K562 (cell line): ENCODE measurements around the gene UBLCP1. TPM values are rescaled to one million over a fixed set of nuclear protein-coding genes. Genes with fewer than 3 reads are reported as not detected.

Experiments
- CXXC5 ChIP-seq: fragments of 250-450 bp; sonication (Bioruptor Pico); IDR thresholded peaks from 2 replicates; pipeline ENCODE4 v1.8.0; 2022; ENCODE audit warnings: inconsistent platforms, mild to moderate bottlenecking, moderate library complexity
- E2F3 ChIP-seq: fragments of 250-450 bp; sonication (Bioruptor Pico); IDR thresholded peaks from 2 replicates; pipeline ENCODE4 v1.4.0; 2020; ENCODE audit warnings: mild to moderate bottlenecking
- E2F6 ChIP-seq, 2 experiments: IDR thresholded peaks; 2 replicates each; pipeline ENCODE4 v1.6.1; 2011; ENCODE audit warnings: borderline replicate concordance in 1 of 2, control low read depth in 1 of 2, low read depth in 1 of 2, low read length in 1 of 2, mild to moderate bottlenecking in 1 of 2, mixed read lengths in 1 of 2, moderate library complexity in 1 of 2; ENCODE audit not compliant: insufficient read depth in 1 of 2, insufficient read length in 1 of 2, poor library complexity in 1 of 2, severe bottlenecking in 1 of 2; ENCODE audit errors: extremely low read depth in 1 of 2
- FOSL1 ChIP-seq: fragments of 200-800 bp; sonication (Bioruptor generic); conservative IDR thresholded peaks from 2 replicates; pipeline ENCODE4 v1.6.1; 2016; ENCODE audit warnings: missing genetic modification characterization, missing compliant biosample characterization
- HNRNPUL1 ChIP-seq: fragments of 200-400 bp; formaldehyde crosslinking; IDR thresholded peaks from 2 replicates; pipeline ENCODE4 v1.6.1; 2017; ENCODE audit warnings: low read length
- KDM1A ChIP-seq, 2 experiments: fragments of 450-650 bp; IDR thresholded peaks; 2 replicates each; pipeline ENCODE4 v1.6.1; 2016; ENCODE audit warnings: mild to moderate bottlenecking in 2 of 2
- L3MBTL2 ChIP-seq: fragments of 450-650 bp; IDR thresholded peaks from 2 replicates; pipeline ENCODE4 v1.6.1; 2016; ENCODE audit warnings: mild to moderate bottlenecking, moderate library complexity
- NRF1 ChIP-seq, 2 experiments: fragments of 450-650 bp; IDR thresholded peaks in 1 of 2; conservative IDR thresholded peaks in 1 of 2; 2 replicates each; pipeline ENCODE4 v1.6.1; 2014; ENCODE audit warnings: mild to moderate bottlenecking in 2 of 2
- PHF8 ChIP-seq: fragments of 200-600 bp; sonication (generic); IDR thresholded peaks from 2 replicates; pipeline ENCODE4 v1.6.1; 2012; ENCODE audit warnings: mixed run types, mild to moderate bottlenecking, inconsistent platforms, low read length, moderate library complexity, borderline replicate concordance
- POLR2B ChIP-seq: fragments of 450-650 bp; IDR thresholded peaks from 2 replicates; pipeline ENCODE4 v1.6.1; 2018; ENCODE audit warnings: low read depth; ENCODE audit not compliant: partially characterized antibody
- VEZF1 ChIP-seq: fragments of 200-800 bp; sonication (Bioruptor generic); IDR thresholded peaks from 2 replicates; pipeline ENCODE4 v1.6.1; 2017; ENCODE audit warnings: missing genetic modification characterization, missing compliant biosample characterization
- XRCC4 ChIP-seq: IDR thresholded peaks from one replicate; pipeline ENCODE4 v1.6.1; 2011; ENCODE audit not compliant: insufficient read depth, insufficient read length; ENCODE audit errors: extremely low read depth
- ZBTB40 ChIP-seq, 2 experiments: fragments of 450-650 bp in 1 of 2; sonication (generic) in 1 of 2; formaldehyde crosslinking in 1 of 2; IDR thresholded peaks; 2 replicates each; pipeline versions ENCODE4 v1.7.1 to v1.9.0; 2016 to 2022; ENCODE audit warnings: inconsistent platforms in 1 of 2, mild to moderate bottlenecking in 1 of 2, missing genetic modification reagents in 1 of 2
- ZEB2 ChIP-seq: fragments of 450-650 bp; IDR thresholded peaks from 2 replicates; pipeline ENCODE4 v1.6.1; 2016
- polyA plus RNA-seq, 8 experiments: library from polyadenylated mRNA; depleted of rRNA in 4 of 8; stranded (reverse) in 5 of 8; unstranded in 3 of 8; fragments of >200 nt; fragmentation: Nextera tagmentation in 2 of 8; fragmentation: Illumina TruSeq in 1 of 8; extraction: Ambion mirVana in 2 of 8; extraction: Trizol in 1 of 8; gene quantifications; 2 replicates each; pipeline versions ENCODE4 v1.2.1 to v1.2.3, GENCODE V29; 2011 to 2014; ENCODE audit warnings: inconsistent platforms in 1 of 8, missing spikeins in 1 of 8
- total RNA-seq, 7 experiments: library from RNA; depleted of rRNA in 6 of 7; stranded (reverse); fragments of >200 nt in 6 of 7; fragmentation: Illumina TruSeq in 2 of 7; extraction: Trizol in 2 of 7; gene quantifications; 2 replicates each; pipeline versions ENCODE4 v1.2.1 to v1.2.3, GENCODE V29; 2011 to 2021; ENCODE audit warnings: low replicate concordance in 1 of 7

UBLCP1 gene
- total and polyA plus RNA-seq, 9 of the 15 experiments (the other 6 are each of a cell fraction or from before 2014, with no cell fraction given) = 18.8 to 39.8 (median 30.2) TPM

GRCh38 chr5:159331093-159331973 lies 68.2 kb downstream of the UBLCP1 start (continued):
- TF ChIP-seq VEZF1 (CRISPR knock-in tag) (peak; percentile 35; the same call in 1 of the 2 replicates), CXXC5 (CRISPR knock-in tag) (peak; percentile 30; the same call in 1 of the 2 replicates), ZBTB40 (IDR thresholded peaks at IDR 0.05) (0 out of 2 replicates have a peak, but pooled peaks have one; percentile 35), ZBTB40 (CRISPR knock-in tag; IDR thresholded peaks at IDR 0.05) (no peak), E2F3 (CRISPR knock-in tag) (peak; percentile 74), L3MBTL2 (peak; percentile 53; the same call in 1 of the 2 replicates), KDM1A (IDR thresholded peaks at IDR 0.05) (peak in 1 of 2 experiments; percentile 93; a peak in 2 of 4 replicates), ZEB2 (peak; percentile 68; the same call in 1 of the 2 replicates), XRCC4 (no peak), HNRNPUL1 (no peak), NRF1 (conservative IDR thresholded peaks at IDR 0.05 in 1 of 2, IDR thresholded peaks at IDR 0.05 in 1 of 2) (peak; percentile 26 to 51; a peak in 3 of 4 replicates), PHF8 (peak; percentile 23; the same call in 1 of the 2 replicates), POLR2B (no peak), E2F6 (IDR thresholded peaks at IDR 0.05; ENCODE audit: borderline replicate concordance in 1 of 2, extremely low read depth in 1 of 2, insufficient read depth in 1 of 2, insufficient read length in 1 of 2, low read depth in 1 of 2, low read length in 1 of 2, poor library complexity in 1 of 2, severe bottlenecking in 1 of 2) (peak in 1 of 2 experiments; percentile 33), FOSL1 (tag) (0 out of 2 replicates have a peak, but pooled peaks have one; percentile 24)
